Neuronal stem cell (in vitro differentiated cells): ENCODE results near the gene SMAD9.
A peak's percentile ranks its signal among the peaks of the same experiment; 100 is the strongest.

Experiments
- DNase-seq: peaks from one replicate; pipeline ENCODE4 v3.0.0-alpha.2; 2013; ENCODE audit warnings: low spot score
- H2AFZ ChIP-seq: one replicate; pipeline ENCODE4 v1.6.1; 2013; ENCODE audit warnings: mild to moderate bottlenecking, low read length, inconsistent platforms
- H2AK5ac ChIP-seq: 2 replicates; pipeline ENCODE4 v1.6.1; 2013; ENCODE audit warnings: low read depth, mild to moderate bottlenecking, inconsistent platforms, low read length, moderate library complexity, mixed read lengths
- H2BK120ac ChIP-seq: 2 replicates; pipeline ENCODE4 v1.6.1; 2013; ENCODE audit warnings: low read depth, mild to moderate bottlenecking, inconsistent platforms, low read length, moderate library complexity, mixed read lengths
- H2BK12ac ChIP-seq: one replicate; pipeline ENCODE4 v1.6.1; 2013; ENCODE audit warnings: low read length, inconsistent platforms
- H2BK15ac ChIP-seq: 2 replicates; pipeline ENCODE4 v1.6.1; 2013; ENCODE audit warnings: mild to moderate bottlenecking, low read length, inconsistent platforms, mixed read lengths
- H2BK5ac ChIP-seq: one replicate; pipeline ENCODE4 v1.6.1; 2013; ENCODE audit warnings: inconsistent platforms, mild to moderate bottlenecking, low read length, moderate library complexity
- H3K14ac ChIP-seq: one replicate; pipeline ENCODE4 v1.6.1; 2013; ENCODE audit warnings: low read length, inconsistent platforms
- H3K18ac ChIP-seq: 2 replicates; pipeline ENCODE4 v1.6.1; 2013; ENCODE audit warnings: low read length, inconsistent platforms
- H3K23ac ChIP-seq: 2 replicates; pipeline ENCODE4 v1.6.1; 2013; ENCODE audit warnings: low read depth, mild to moderate bottlenecking, mixed read lengths, low read length, inconsistent platforms; ENCODE audit not compliant: poor library complexity
- H3K27ac ChIP-seq: replicated peaks from 3 replicates; pipeline ENCODE4 v1.5.1; 2013; ENCODE audit warnings: low read length, inconsistent platforms
- H3K27me3 ChIP-seq, 3 experiments: 2 replicates each; pipeline ENCODE4 v1.6.1; 2013; ENCODE audit warnings: low read length in 3 of 3, mild to moderate bottlenecking in 2 of 3, inconsistent platforms in 1 of 3, low read depth in 1 of 3, mixed read lengths in 1 of 3, moderate library complexity in 1 of 3; ENCODE audit not compliant: control insufficient read depth in 3 of 3, insufficient read depth in 3 of 3
- H3K36me3 ChIP-seq, 2 donors: replicated peaks in 1 of 2; 2 replicates each; pipeline ENCODE4 v1.6.1; 2013; ENCODE audit warnings: low read length in 2 of 2; ENCODE audit not compliant: control insufficient read depth in 2 of 2, insufficient read depth in 2 of 2
- H3K4ac ChIP-seq: 2 replicates; pipeline ENCODE4 v1.6.1; 2013; ENCODE audit warnings: inconsistent platforms, mild to moderate bottlenecking, low read length, moderate library complexity
- H3K4me1 ChIP-seq, 2 donors: 1 replicate in 1 of 2; 2 replicates in 1 of 2; pipeline ENCODE4 v1.6.1; 2013; ENCODE audit warnings: low read length in 2 of 2, low read depth in 1 of 2; ENCODE audit not compliant: control insufficient read depth in 2 of 2, insufficient read depth in 1 of 2
- H3K4me2 ChIP-seq: one replicate; pipeline ENCODE4 v1.6.1; 2013; ENCODE audit warnings: mild to moderate bottlenecking, low read length, inconsistent platforms; ENCODE audit not compliant: insufficient read depth, poor library complexity, severe bottlenecking
- H3K4me3 ChIP-seq, 2 donors: 2 replicates each; pipeline ENCODE4 v1.5.1; 2013; ENCODE audit warnings: low read length in 2 of 2, mild to moderate bottlenecking in 2 of 2, inconsistent platforms in 1 of 2, moderate library complexity in 1 of 2
- H3K79me1 ChIP-seq: one replicate; pipeline ENCODE4 v1.6.1; 2013; ENCODE audit warnings: low read depth, mild to moderate bottlenecking, inconsistent platforms, low read length, moderate library complexity
- H3K9ac ChIP-seq: one replicate; pipeline ENCODE4 v1.6.1; 2013; ENCODE audit warnings: mild to moderate bottlenecking, low read depth, low read length, inconsistent platforms; ENCODE audit not compliant: poor library complexity
- H3K9me3 ChIP-seq, 2 donors: replicated peaks in 1 of 2; 2 replicates each; pipeline versions ENCODE3 to v1.6.1; 2013; ENCODE audit warnings: low read length in 2 of 2, mild to moderate bottlenecking in 2 of 2, inconsistent platforms in 1 of 2, low read depth in 1 of 2, mixed read lengths in 1 of 2, moderate library complexity in 1 of 2; ENCODE audit not compliant: control insufficient read depth in 2 of 2, insufficient read depth in 1 of 2
- H4K8ac ChIP-seq: one replicate; pipeline ENCODE4 v1.6.1; 2013; ENCODE audit warnings: low read depth, mild to moderate bottlenecking, inconsistent platforms, low read length, moderate library complexity
- H4K91ac ChIP-seq: one replicate; pipeline ENCODE4 v1.6.1; 2013; ENCODE audit warnings: low read length, low read depth, mild to moderate bottlenecking, inconsistent platforms; ENCODE audit not compliant: poor library complexity
- WGBS, 2 donors: extraction: QIAGEN DNeasy Blood & Tissue Kit; methylation state at CpG; one replicate each; pipeline ENCODE4 v1.1.7; 2013; ENCODE audit warnings: missing lambda C conversion rate in 2 of 2, mixed read lengths in 1 of 2; ENCODE audit not compliant: insufficient read length in 2 of 2, insufficient replicate concordance in 1 of 2; ENCODE audit errors: extremely low coverage in 2 of 2; 5-methylcytosine and 5-hydroxymethylcytosine counted together

The SMAD9 gene

DNA sequence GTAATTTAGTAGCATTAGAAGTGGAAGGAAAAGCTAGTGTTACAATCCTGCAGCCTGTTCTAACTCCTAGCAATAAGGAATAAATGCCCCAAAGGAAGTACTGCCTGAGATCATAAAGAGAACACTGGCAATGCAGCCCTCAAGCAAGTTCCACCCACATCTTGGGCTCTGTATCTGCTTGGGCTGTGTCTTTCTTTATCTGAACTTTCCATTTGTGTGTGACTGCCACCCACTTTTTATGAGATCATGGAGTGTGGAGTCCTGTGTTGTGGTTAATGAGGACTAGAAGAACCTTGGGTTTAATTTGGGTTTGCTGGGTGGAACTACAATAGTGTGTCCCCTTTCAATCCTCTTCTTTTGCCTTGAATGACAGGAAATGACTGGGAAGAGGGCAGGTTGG lies 62.8 kb downstream of the SMAD9 start:
- no peak overlapping the region for H2AK5ac ChIP-seq
- H3K23ac ChIP-seq = no peak overlapping the region
- H3K79me1 ChIP-seq = no peaks in the 10 kb centered on the region
- no peaks in the 10 kb centered on the region for H3K4me1 ChIP-seq
- no peaks in the 10 kb centered on the region for H3K36me3 ChIP-seq
- H3K4ac ChIP-seq = no peak overlapping the region
- no peaks in the 10 kb centered on the region for H3K27me3 ChIP-seq
- H2BK120ac ChIP-seq = no peak overlapping the region
- no peak overlapping the region for H3K9ac ChIP-seq
- H3K14ac ChIP-seq = no peak overlapping the region
- no peak for DNase-seq
- no peak overlapping the region for H3K4me2 ChIP-seq
- no peak overlapping the region for H4K91ac ChIP-seq
- H3K4me3 ChIP-seq = no peak overlapping the region
- H3K9me3 ChIP-seq = no peaks in the 10 kb centered on the region
- no peak overlapping the region for H2BK12ac ChIP-seq
- H4K8ac ChIP-seq = no peak overlapping the region
- H2AFZ ChIP-seq = no peak overlapping the region
- H3K18ac ChIP-seq = no peak overlapping the region
- H3K27ac ChIP-seq = no peak overlapping the region
- no peak overlapping the region for H2BK5ac ChIP-seq
- no peak overlapping the region for H2BK15ac ChIP-seq

GRCh38 chr13:36850790-36851438 lies 69.1 kb downstream of the SMAD9 start:
- no CpG with 5 or more reads among the region's 13 CpGs for WGBS, 2 donors
- H2BK5ac ChIP-seq = no peak overlapping the region
- no peaks in the 10 kb centered on the region for H3K36me3 ChIP-seq
- no peak overlapping the region for H2AK5ac ChIP-seq
- H3K27me3 ChIP-seq = no peaks in the 10 kb centered on the region
- no peak overlapping the region for H2BK15ac ChIP-seq
- no peaks in the 10 kb centered on the region for H3K4me1 ChIP-seq
- H2AFZ ChIP-seq = peak overlapping the region; percentile 15
- H3K79me1 ChIP-seq = no peaks in the 10 kb centered on the region
- H2BK12ac ChIP-seq = no peak overlapping the region
- DNase-seq = no peak
- H3K9me3 ChIP-seq = no peaks in the 10 kb centered on the region
- H3K14ac ChIP-seq = no peak overlapping the region
- H2BK120ac ChIP-seq = no peak overlapping the region
- H4K91ac ChIP-seq = no peak overlapping the region
- no peak overlapping the region for H3K9ac ChIP-seq
- no peak overlapping the region for H3K4me3 ChIP-seq
- no peak overlapping the region for H4K8ac ChIP-seq
- H3K18ac ChIP-seq = peak overlapping the region; percentile 5
- H3K23ac ChIP-seq = no peak overlapping the region
- no peak overlapping the region for H3K27ac ChIP-seq
- no peak overlapping the region for H3K4ac ChIP-seq
- no peak overlapping the region for H3K4me2 ChIP-seq

DNA sequence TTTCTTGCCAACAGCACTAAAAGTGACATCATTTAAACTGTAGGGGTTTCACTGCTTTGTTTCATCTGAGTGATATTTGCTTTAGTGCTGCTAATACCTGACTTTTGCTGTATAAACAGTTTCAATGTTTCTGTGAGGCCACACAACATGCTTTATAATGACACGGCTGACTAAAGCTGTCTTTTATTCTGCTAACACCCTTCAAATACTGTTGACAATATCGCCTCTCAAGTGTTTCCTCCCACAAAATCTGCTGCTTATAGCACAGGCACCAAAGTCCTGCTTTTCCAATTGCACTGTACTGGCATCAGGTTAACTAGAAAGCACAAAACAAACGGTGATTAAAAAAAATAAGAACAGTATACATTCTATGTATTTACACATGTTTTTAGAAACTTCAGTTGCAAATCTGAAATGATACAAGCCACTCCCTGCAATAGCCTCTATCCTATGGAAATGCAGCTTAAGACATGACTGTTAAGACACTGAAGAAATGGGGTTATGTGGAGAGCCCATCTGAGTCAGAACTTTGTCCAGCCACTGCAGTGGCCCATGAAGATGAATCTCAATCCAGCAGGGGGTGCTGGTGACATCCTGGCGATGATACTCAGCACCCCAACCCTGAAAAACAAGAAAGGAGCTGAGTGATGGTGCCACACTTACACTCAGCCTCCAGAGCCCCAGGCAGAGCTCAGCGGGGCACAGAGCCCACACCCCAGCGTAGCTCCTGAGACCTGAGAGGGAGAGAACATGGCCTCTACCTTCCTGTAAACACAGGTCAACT lies 71.6 kb downstream of the SMAD9 start:
- Histone ChIP-seq H3K9me3 (no peaks in the 10 kb centered on the region), H2AFZ (no peak overlapping the region), H4K8ac (no peak overlapping the region), H3K4ac (no peak overlapping the region), H4K91ac (no peak overlapping the region), H3K36me3 (peaks cover 0 to 3% of the 10 kb centered on the region in 2 donors), H3K18ac (no peak overlapping the region), H2BK12ac (no peak overlapping the region), H2BK5ac (no peak overlapping the region), H3K9ac (no peak overlapping the region), H3K23ac (no peak overlapping the region), H3K4me3 (no peak overlapping the region), H3K4me2 (no peak overlapping the region), H3K14ac (no peak overlapping the region), H2BK15ac (no peak overlapping the region), H3K4me1 (no peaks in the 10 kb centered on the region), H2AK5ac (no peak overlapping the region), H3K27me3 (no peaks in the 10 kb centered on the region), H2BK120ac (no peak overlapping the region), H3K27ac (no peak overlapping the region), H3K79me1 (no peaks in the 10 kb centered on the region)
- DNase-seq = no peak
- WGBS, 2 donors = no CpG with 5 or more reads among the region's 6 CpGs

DNA sequence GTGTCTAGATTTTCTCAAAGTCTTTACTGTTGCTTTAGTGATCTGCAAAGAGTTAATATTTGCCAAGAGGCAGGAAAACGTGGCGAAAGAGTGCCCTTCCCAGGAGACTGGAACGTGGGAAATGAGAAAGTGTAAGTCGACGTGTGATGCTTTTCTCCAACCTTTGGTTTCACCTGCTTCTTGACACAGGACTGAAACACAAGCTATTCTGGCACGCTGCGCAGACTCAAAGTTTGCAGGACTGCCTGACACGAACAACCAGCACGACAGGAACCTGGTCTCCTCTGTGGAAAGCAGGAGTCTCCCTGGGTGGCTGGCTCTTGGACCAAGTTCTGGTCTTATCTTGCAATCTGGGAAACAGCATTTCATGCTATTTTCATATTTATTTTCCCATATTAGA lies 72.4 kb downstream of the SMAD9 start:
- H3K9ac ChIP-seq = peak overlapping the region; percentile 17
- no peak overlapping the region for H3K27ac ChIP-seq
- H2BK12ac ChIP-seq = no peak overlapping the region
- DNase-seq = no peak
- H3K36me3 ChIP-seq = peaks cover 0 to 4% of the 10 kb centered on the region in 2 donors
- no peak overlapping the region for H3K4me3 ChIP-seq
- H4K91ac ChIP-seq = no peak overlapping the region
- H3K23ac ChIP-seq = no peak overlapping the region
- H2AFZ ChIP-seq = no peak overlapping the region
- H3K18ac ChIP-seq = no peak overlapping the region
- H2BK120ac ChIP-seq = no peak overlapping the region
- H3K4me2 ChIP-seq = no peak overlapping the region
- H3K4me1 ChIP-seq = no peaks in the 10 kb centered on the region
- no peak overlapping the region for H3K4ac ChIP-seq
- WGBS, 2 donors = no CpG with 5 or more reads among the region's 9 CpGs
- no peak overlapping the region for H2BK5ac ChIP-seq
- no peaks in the 10 kb centered on the region for H3K9me3 ChIP-seq
- no peak overlapping the region for H3K14ac ChIP-seq
- no peaks in the 10 kb centered on the region for H3K27me3 ChIP-seq
- no peaks in the 10 kb centered on the region for H3K79me1 ChIP-seq
- no peak overlapping the region for H2BK15ac ChIP-seq
- H4K8ac ChIP-seq = no peak overlapping the region
- no peak overlapping the region for H2AK5ac ChIP-seq
